Measurements from ENCODE around the gene SLC25A33. TPM values are rescaled to one million over a fixed set of nuclear protein-coding genes. Genes with fewer than 3 reads are reported as not detected.

The SLC25A33 gene
- total RNA-seq, 1 experiment from 2014 or later = 14.1 TPM

DNA sequence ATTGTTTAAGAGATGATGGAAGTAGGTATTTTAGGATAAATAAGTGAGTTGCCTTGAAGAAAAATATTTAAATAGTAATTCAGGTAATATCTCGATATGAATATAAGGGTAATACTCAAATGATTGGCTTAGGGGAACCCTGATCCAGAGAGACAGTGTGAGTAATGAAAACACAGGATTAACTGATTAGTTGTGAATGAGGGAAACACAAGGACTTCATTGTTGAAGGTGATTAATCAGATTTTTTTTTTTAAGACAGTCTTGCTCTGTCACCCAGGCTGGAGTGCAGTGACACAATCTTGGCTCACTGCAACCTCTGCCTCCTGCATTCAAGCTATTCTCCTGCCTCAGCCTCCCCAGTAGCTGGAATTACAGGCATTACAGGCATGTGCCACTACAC is 12.7 kb downstream of the SLC25A33 start:
- no peak overlapping the region for H3K27ac ChIP-seq (ENCODE audit: low read depth, low read length, poor library complexity, severe bottlenecking)
- no peak for TF ChIP-seq EZH2 (IDR thresholded peaks at IDR 0.05; ENCODE audit: borderline replicate concordance, low read depth, low read length, poor library complexity, severe bottlenecking)
- TF ChIP-seq, protein P1, sequence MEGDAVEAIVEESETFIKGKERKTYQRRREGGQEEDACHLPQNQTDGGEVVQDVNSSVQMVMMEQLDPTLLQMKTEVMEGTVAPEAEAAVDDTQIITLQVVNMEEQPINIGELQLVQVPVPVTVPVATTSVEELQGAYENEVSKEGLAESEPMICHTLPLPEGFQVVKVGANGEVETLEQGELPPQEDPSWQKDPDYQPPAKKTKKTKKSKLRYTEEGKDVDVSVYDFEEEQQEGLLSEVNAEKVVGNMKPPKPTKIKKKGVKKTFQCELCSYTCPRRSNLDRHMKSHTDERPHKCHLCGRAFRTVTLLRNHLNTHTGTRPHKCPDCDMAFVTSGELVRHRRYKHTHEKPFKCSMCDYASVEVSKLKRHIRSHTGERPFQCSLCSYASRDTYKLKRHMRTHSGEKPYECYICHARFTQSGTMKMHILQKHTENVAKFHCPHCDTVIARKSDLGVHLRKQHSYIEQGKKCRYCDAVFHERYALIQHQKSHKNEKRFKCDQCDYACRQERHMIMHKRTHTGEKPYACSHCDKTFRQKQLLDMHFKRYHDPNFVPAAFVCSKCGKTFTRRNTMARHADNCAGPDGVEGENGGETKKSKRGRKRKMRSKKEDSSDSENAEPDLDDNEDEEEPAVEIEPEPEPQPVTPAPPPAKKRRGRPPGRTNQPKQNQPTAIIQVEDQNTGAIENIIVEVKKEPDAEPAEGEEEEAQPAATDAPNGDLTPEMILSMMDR (conservative IDR thresholded peaks at IDR 0.05; ENCODE audit: low read depth, low read length) = no peak
- ChIA-PET POLR2A (ENCODE audit: low non-redundant PET) (interaction anchor here (1.1 kb wide), 1 partner anchor 13 kb away, joined by 5 read pairs; the partner anchor contains the start of gene SLC25A33), CTCF (no interaction called here)
- H3K4me3 ChIP-seq (ENCODE audit: low read depth, low read length, poor library complexity, severe bottlenecking) = no peak overlapping the region
- peaks cover 24% of the 10 kb centered on the region for H3K36me3 ChIP-seq (ENCODE audit: insufficient read depth, low read length, poor library complexity, severe bottlenecking)
- no peak for DNase-seq (ENCODE audit: low spot score)
- no peaks in the 10 kb centered on the region for H3K9me3 ChIP-seq (ENCODE audit: low read depth, low read length, poor library complexity, severe bottlenecking)
- H3K27me3 ChIP-seq (replicated peaks; ENCODE audit: insufficient read depth, low read depth, low read length, poor library complexity) = no peaks in the 10 kb centered on the region
- intact Hi-C loops (cut with micrococcal nuclease; ENCODE audit: unreplicated experiment) = no loop called here
- H3K4me1 ChIP-seq (ENCODE audit: insufficient read depth, low read length, poor library complexity, severe bottlenecking) = peaks cover 7% of the 10 kb centered on the region
- BruUV-seq (replicated peaks) = no TSS peak

DNA sequence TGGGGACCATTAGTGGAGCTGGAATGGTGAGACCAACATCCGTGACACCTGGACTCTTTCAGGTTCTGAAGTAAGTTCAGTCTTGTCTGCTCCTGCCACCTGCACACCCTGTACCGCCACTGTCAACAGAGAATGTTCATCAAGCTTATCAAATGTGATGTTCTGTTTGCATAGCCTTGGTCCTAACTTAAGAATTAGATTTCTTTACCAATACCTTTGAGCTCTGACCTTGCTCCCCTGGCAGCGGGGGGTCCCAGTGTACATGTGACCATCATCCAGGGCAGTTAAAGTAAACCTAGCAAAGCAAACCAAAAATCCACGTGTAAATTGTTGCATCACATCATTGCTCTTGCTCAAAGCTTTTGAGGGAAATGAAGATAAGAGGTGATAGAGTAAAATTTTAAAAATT is 14.5 kb downstream of the SLC25A33 start:
- CTCF ChIA-PET = no interaction called here
- peaks cover 27% of the 10 kb centered on the region for H3K36me3 ChIP-seq (ENCODE audit: insufficient read depth, low read length, poor library complexity, severe bottlenecking)
- no peak overlapping the region for H3K4me3 ChIP-seq (ENCODE audit: low read depth, low read length, poor library complexity, severe bottlenecking)
- BruUV-seq (replicated peaks) = no TSS peak
- POLR2A ChIA-PET (ENCODE audit: low non-redundant PET) = no interaction called here
- TF ChIP-seq EZH2 (IDR thresholded peaks at IDR 0.05; ENCODE audit: borderline replicate concordance, low read depth, low read length, poor library complexity, severe bottlenecking) = no peak
- TF ChIP-seq, protein P1 (conservative IDR thresholded peaks at IDR 0.05; ENCODE audit: low read depth, low read length) = no peak
- peaks cover 11% of the 10 kb centered on the region for H3K4me1 ChIP-seq (ENCODE audit: insufficient read depth, low read length, poor library complexity, severe bottlenecking)
- no peak for DNase-seq (ENCODE audit: low spot score)
- intact Hi-C loops (cut with micrococcal nuclease; ENCODE audit: unreplicated experiment) = no loop called here
- H3K9me3 ChIP-seq (ENCODE audit: low read depth, low read length, poor library complexity, severe bottlenecking) = no peaks in the 10 kb centered on the region
- H3K27ac ChIP-seq (ENCODE audit: low read depth, low read length, poor library complexity, severe bottlenecking) = no peak overlapping the region
- no peaks in the 10 kb centered on the region for H3K27me3 ChIP-seq (replicated peaks; ENCODE audit: insufficient read depth, low read depth, low read length, poor library complexity)

DNA sequence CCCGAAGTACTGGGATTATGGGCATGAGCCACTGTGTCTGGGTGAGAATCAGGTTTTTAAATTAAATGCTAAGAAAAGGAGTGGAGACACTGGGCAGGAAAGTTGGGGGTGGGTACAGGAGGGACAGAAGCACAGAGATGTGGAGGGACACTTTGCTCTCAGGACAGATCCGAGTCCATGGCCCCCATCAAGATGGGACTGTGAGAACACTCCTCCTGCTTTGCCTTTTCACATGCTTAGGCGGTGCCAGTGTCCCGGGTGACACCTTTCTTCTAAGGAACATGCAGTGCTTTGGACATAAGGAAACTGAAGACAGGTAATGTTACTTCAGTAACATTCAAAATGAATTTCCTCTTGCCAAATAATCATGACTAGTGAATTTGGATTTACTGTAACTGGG is 16.7 kb downstream of the SLC25A33 start:
- Histone ChIP-seq H3K4me1 (ENCODE audit: insufficient read depth, low read length, poor library complexity, severe bottlenecking) (peaks cover 33% of the 10 kb centered on the region), H3K4me3 (ENCODE audit: low read depth, low read length, poor library complexity, severe bottlenecking) (no peak overlapping the region), H3K27ac (ENCODE audit: low read depth, low read length, poor library complexity, severe bottlenecking) (no peak overlapping the region), H3K27me3 (replicated peaks; ENCODE audit: insufficient read depth, low read depth, low read length, poor library complexity) (no peaks in the 10 kb centered on the region), H3K9me3 (ENCODE audit: low read depth, low read length, poor library complexity, severe bottlenecking) (no peaks in the 10 kb centered on the region), H3K36me3 (ENCODE audit: insufficient read depth, low read length, poor library complexity, severe bottlenecking) (peaks cover 27% of the 10 kb centered on the region)
- no TSS peak for BruUV-seq (replicated peaks)
- intact Hi-C loops (cut with micrococcal nuclease; ENCODE audit: unreplicated experiment) = no loop called here
- POLR2A ChIA-PET (ENCODE audit: low non-redundant PET) = no interaction called here
- no peak for TF ChIP-seq EZH2 (IDR thresholded peaks at IDR 0.05; ENCODE audit: borderline replicate concordance, low read depth, low read length, poor library complexity, severe bottlenecking)
- TF ChIP-seq, protein P1 (conservative IDR thresholded peaks at IDR 0.05; ENCODE audit: low read depth, low read length) = no peak
- no peak for DNase-seq (ENCODE audit: low spot score)
- CTCF ChIA-PET = no interaction called here

Measured in A673 (cell line).